ENCODE data around the gene AP1AR. TPM values are rescaled to one million over a fixed set of nuclear protein-coding genes. Genes with fewer than 3 reads are reported as not detected.
"Not testable (repeated sequence)": the region's sequence is repeated elsewhere in the genome, so short reads cannot be mapped to it uniquely, and the experiment has no call there.

The AP1AR gene
- total RNA-seq, 1 experiment from 2014 or later = 16.2 TPM

DNA sequence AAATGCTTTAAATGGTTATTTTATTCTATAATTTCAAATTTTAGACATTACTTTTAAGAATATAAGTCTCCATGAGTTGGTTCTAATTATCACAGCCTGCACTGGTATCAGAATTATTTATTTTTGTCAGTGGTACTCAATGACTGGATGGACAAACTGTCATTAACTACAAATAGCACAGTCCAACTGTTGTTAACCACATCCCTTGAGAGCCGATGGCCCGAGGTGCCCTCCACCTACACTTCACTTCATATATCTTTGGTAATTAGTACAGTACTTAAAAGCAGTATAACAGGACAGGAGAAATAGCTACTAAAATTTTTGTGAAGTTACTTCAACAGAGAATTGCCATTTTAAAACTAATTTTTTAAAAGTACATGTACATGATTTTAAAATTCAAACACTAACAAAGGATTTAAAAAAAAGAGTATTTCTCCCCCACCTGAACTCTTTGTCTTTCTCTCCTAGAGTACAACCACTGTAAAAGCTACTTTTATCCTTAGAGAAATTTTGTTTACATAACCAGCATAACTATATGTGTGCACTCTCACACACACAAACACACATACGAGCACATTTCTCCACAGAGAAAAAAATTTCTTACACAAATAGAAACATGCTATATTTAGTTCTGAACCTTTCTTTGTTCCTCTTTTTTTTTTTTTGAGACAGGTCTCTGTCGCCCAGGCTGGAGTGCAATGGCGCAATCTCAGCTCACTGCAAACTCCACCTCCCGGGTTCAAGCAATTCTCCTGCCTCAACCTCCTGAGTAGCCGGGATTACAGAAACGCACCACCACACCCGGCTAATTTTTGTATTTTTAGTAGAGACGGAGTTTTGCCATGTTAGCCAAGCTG, 47.7 kb downstream of the AP1AR start:
- DNase-seq (ENCODE audit: low read depth) = no peak

DNA sequence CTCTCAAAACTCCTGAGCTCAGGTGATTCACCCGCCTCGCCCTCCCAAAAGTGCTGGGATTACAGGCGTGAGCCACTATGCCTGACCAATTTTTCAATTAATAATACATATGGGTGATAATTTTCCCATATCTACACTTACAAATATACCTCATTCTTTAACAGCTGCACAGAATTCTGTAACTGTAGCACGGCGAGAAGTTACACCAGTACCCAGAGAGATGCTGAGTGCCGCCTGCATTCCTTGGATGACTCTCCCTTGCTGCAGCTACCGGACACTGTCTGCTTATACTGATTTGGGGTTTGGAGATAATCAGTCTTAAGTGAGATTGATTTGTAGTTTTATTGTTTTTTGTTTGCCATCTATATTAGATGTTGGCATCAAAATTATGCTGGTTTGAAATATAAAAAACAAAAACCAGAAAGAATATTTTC, 48.3 kb downstream of the AP1AR start:
- no peak for DNase-seq (ENCODE audit: low read depth)

DNA sequence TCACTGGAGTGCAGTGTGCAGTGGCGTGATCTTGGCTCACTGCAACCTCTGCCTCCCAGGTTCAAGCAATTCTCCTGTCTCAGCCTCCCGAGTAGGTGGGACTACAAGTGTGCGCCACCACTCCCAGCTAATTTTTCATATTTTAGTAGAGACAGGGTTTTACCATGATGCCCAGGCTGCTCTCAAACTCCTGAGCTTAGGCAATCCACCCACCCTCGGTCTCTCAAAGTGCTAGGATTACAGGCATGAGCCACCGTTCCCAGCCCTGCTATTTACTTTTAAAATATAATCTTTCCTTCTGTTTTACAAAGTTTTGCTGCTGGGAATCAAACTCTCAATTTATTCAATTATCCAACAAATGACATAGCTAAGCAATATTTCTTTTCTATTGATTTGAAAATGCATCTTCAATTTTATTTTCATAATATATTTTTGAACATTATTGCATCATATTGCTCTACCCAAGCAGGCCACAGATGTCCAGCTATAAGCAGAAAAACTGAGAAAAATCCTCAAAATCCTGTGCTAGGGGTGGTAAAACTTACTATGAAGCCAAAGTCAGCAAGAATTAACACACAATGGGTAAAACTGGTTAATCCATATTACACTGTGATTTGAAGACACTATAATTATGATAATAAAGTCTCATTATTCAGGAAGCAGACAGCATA, 48.9 kb downstream of the AP1AR start:
- DNase-seq (ENCODE audit: low read depth) = no peak

DNA sequence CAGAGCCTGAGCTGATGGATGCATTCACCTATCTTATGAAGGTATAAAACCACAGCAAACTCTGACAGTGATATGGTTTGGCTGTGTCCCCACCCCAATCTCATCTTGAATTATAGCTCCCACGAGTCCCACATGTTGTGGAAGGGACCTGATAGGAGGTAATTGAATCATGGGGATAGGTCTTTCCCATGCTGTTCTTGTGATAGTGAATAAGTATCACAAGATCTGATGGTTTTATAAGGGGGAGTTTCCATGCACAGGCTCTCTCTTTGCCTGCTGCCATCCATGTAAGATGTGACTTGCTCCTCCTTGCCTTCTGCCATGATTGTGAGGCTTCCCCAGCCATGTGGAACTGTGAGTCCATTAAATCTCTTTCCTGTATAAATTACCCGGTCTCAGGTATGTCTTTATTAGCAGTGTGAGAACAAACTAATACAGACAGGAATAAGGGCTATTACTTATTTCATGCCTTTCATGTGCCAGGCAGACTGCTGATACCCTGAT, 50.4 kb downstream of the AP1AR start:
- not testable (repeated sequence) for DNase-seq (ENCODE audit: low read depth)

DNA sequence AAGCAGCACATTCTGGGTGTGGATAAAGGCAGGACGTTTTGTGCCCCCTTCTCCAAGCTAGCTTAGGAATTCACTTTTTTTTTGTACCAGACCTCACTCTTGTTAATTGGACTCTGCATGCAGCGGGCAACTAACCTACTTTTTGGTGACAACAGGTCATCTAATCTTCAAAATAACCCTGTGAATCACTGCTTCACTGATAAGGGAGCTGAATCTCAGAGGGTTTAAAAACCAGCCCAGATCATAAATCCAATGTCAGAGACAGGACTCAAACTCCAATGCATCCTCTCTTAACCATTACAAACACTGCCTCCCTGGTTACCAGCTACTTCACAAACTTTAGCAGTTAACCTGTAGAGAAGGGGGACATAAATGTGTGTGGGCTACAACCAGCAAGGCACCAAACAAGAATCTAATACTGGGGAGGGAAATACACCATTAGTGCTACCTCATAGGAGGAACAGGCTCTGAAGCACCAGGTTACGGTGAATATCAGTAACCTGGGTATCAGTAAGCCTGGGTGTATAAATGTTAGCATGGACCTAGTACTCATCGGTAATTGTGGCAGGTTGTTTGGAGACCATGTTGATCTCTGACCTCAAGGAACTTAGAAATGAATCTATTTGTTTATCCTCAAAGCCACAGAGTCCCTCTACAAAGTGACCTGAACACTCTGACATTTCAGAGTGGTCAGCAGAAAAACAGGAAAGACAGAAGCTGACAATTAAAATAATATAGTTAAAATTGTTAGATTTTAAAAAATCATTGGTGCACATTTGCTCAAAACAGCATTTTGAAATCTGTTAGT, 51.5 kb downstream of the AP1AR start:
- DNase-seq (ENCODE audit: low read depth) = no peak

DNA sequence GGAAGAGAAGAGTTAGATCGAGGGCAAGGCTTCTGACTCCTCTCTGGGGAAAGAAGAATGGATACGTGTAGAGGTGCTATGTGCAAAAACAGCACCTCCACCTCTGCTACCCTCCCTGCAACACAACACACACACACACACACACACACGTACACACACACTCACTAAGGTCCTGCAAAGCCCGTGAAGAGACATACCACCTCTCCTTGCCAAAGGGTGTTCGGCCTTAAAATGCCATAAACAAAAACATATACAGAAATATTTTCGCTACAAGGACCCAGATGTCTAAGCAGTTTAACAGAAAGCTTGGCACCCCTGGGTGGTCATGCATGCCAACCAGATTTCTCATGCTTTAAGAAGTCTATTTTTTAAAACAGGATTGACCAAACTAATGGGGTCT, 52.6 kb downstream of the AP1AR start:
- DNase-seq (ENCODE audit: low read depth) = peak; percentile 7

DNA sequence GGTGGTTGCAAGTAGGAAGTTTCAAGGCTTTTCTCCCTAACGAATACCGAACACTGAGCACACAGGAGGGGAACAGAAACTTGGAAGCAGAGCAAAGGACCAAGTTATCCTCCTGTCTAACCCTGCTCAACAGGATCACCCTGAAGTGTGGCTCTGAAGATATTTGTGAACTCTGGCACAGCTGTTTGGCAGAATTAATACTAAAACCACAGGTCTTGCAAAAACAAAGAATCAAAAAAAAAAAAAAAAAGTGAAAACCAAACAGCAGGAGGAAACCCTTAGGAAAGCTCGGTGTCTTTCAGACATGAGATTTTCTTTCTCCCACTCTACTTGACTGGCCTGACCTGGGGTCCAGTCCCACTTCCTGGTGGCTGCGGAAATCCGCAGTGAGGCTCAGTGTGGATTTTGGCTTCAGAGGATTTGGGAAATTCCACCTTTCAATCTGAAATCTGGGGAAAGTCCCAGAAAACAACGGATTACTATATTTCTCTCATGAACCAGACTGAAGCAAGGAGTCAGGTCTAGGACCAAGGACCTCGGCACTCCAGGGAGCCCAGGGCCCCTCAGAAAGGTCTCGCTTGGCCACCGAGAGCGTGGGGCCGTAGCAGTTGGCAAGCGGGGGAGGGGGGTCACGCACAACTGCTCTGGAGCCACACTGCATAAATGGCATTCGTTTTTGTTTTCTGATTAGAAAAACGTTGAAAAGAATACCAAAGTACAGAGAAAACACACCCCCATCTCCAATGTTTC, 53.2 kb downstream of the AP1AR start:
- peak; percentile 23 for DNase-seq (ENCODE audit: low read depth)

DNA sequence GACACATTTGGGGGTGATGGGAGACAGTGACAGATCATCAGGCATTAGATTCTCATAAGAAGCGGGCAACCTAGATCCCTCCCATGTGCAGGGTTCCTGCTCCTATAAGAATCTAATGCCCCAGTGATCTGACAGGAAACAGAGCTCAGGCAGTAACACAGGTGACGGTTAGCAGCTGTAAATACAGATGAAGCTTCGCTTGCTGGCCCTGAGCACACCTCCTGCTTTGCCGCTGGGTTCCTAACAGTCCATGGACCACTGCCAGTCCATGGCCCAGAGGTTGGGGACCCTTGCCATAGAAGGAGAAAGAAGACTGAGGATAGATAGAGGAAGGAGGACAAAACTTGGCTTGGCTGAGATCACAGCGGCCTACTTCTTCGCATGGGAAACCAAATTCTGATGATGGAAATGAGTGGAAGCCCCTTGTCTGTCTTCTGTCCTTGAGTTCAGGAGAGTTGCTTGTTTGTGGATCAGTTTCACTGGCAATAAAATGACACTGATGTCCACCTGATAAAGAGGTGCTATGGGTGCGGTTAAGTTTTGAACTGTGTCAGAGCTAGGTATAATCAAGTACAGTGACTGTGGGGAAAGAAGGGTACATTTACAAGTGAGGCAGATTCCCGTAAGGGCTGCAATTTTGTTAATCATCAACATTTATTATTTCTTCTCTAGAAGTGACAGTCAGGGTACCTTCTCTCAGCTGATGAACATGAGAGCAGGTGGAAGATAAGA, 55.8 kb downstream of the AP1AR start:
- DNase-seq (ENCODE audit: low read depth) = no peak

DNA sequence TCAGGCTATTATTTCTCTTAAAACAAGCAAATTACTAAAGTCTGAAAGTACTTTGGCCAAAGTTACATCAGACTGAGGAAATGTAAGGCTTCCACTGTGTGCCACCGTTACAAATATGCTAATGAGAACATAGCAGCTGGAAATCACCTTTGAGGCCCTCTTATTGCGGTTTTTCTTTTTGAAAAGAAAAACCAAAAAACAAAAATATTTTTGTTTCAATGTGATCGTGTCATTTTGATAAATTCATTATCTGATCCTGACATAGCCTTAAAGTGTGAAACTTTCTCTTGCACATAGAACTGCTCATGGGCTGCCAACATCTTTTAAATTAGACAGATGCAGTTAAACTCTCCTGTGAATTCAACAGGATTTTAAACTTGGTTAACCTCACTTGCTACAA, 56.9 kb downstream of the AP1AR start:
- no peak for DNase-seq (ENCODE audit: low read depth)

DNA sequence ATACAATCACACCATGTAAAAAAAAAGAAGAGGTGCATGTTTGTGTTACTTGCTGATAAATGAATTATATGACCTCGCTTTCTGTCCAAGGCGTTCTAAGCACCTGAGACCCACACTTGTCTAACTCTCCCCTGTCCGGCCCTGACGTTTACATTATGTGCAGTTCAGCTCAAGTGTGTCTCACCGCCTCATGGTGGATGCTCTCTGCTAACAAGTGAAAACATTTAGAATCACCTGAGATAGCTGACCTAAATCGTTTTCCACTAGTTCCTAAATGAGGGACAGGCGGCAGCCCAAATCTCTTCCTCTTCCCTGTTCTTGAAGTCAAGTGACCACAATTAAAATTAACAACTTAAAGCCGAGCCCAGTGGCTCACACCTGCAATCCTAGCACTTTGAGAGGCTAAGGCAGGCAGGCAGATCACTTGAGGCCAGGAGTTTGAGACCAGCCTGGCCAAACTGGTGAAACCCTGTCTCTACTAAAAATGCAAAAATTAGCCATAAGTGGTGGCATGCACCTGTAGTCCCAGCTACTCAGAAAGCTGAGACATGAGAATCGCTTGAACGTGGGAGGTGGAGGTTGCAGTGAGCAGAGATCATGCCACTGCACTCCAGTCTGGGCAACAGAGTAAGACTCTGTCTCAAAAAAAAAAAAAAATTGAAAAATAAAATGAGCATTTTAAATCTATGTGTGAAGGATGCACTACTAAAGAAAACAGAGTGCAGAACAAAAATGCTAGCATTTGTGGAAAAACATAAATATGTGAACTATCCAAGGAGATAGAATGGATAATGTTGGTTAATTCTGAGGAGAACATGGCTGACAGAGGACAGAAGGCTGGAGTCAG, 58.0 kb downstream of the AP1AR start:
- DNase-seq (ENCODE audit: low read depth) = no peak

DNA sequence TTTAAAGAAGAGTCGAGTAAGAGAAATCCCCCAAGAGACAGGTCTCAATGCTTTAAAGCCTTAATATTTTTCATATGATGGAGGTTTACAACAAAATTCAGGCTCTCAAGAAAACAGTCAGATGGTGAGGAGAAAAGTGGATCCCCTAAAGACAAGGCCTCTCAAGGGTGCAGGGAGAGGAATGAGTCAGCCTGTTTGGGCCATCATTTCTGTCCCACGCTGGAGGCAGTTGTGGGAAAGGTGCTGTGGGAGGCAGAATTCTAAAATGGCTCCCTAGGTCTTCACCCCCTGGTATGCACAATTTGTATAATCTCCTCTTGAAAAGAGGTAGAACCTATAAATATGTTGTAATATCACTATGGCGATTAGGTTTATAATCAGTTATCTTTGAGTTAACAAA, 58.8 kb downstream of the AP1AR start:
- no peak for DNase-seq (ENCODE audit: low read depth)

DNA sequence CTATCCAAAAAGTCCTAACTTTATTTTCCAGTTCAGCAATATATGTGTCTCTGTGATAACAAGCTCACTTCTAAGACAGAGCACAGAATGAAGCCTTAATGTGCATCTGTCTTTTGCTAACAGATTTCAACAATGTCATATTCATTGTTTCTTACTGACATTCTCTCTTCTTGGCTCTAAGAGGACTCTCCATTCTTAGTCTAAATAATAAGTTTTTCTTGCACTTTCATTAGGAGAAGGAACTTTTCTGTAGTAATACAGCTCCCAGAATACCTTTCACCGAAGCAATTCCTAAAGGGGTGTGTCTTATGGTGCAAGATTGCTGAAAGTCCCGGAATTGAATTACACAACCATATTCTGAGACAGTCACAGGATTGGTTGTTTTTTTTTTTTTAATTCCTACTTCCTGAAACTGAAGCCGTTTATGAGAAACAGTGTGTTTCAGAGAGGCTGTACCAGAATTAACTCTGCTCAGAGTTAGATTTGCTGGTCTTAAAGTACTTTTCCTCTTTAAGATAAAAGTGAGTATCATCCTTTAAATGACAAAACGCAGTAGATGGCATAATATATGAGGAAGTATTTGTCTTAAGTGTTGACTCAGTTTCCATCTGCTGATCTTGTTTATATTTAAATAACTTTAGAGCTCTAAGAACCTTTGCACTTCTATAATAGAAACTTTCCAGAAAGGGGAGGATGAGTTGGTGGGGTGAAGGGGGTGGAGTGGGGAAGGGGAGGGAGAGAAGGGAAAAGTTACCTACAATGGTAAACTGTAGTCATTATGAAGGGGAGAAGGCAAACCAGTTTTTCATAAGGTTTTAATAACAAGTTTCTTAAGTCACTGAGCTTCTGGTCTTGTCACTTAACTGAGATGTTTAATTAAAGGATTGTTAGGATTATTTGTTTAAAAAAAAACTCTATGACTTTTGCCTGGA, 65.6 kb downstream of the AP1AR start, which contains the start of gene ALPK1:
ALPK1 (plus strand) TSS at position 421 of the 932 bp plus-strand sequence.
- DNase-seq (ENCODE audit: low read depth) = peak; percentile 86

DNA sequence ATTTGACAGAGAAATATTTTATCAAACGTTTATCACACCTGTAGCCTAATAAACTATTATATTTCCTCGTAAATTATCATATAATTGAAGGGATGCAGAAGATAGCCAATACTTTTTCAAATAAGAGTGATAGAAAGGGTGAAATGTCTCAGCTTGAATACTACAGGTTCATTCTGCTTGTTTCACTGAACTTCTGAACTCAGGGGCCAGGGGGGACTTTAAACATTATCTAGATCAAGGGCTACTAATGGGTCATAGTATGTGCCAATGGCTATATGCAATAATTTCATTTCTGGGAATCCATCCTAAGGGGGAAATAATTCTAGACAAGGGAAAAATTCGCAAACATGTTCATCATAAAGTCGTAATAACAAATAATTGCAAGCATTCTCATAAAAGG, 68.1 kb downstream of the AP1AR start:
- no peak for DNase-seq (ENCODE audit: low read depth)

DNA sequence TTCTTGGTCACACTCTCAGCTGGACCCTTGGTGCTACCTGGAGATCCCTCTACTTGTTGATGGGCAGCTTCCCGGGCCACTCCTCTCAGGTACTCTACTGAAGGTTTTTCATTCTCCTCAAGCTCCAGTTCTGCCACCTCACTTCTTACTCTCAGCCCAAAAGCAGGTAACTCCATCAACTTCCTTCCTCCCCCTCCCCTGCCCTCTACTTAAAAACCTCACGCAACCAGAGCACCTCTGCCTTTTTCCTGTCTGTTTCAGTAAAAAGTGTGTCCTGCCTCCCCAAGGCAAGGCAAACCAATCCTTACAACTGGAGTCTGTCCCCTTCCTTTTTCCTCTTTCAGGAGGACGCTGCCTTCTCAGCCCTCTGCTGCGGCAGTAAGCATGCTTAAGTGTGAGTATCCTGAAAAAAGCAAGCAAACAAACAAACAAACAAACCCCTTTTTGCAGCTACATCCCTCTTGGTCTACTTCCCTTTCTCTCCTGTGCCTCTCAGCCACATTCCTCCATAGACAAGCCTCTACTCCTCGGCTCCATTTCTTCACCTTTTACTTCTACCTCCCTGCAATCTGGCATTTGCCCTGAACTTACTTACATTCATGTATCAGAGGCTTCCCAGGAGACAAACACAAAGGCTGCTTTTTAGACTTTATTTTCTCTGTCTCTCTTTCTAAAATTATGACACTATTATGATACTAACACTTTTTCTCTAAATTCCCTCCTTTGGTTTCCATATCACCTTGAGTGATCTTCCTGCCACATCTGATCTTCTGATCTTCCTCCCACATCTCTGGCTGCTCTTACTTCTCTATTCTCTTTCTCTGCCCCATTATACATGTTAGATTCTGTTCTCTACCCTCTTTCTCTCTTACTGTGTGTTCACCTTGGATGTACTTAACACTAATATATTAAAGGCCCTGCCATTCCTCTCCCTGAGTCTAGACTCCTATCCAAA, 71.0 kb downstream of the AP1AR start:
- DNase-seq (ENCODE audit: low read depth) = no peak

DNA sequence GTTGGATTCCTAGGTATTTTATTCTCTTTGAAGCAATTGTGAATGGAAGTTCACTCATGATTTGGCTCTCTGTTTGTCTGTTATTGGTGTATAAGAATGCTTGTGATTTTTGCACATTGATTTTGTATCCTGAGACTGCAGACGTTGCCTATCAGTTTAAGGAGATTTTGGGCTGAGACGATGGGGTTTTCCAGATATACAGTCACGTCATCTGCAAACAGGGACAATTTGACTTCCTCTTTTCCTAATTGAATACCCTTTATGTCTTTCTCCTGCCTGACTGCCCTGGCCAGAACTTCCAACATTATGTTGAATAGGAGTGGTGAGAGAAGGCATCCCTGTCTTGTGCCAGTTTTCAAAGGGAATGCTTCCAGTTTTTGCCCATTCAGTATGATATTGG, 73.9 kb downstream of the AP1AR start:
- not testable (repeated sequence) for DNase-seq (ENCODE audit: low read depth)

DNA sequence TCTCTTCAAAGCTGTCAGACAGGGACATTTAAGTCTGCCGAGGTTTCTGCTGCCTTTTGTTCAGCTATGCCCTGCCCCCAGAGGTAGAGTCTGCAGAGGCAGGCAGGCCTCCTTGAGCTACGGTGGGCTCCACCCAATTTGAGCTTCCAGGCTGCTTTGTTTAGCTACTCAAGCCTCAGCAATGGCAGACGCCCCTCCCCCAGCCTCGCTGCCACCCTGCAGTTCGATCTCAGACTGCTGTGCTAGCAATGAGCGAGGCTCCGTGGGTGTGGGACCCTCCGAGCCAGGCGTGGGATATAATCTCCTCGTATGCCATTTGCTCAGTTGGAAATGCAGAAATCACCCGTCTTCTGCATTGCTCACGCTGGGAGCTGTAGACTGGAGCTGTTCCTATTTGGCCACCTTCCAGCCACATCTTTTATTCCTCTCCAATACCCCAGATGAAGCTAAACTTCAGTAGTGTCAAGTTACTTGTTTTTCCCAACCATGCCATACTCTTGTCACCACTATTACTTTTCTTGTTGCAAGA, 77.7 kb downstream of the AP1AR start:
- DNase-seq (ENCODE audit: low read depth) = not testable (repeated sequence)

DNA sequence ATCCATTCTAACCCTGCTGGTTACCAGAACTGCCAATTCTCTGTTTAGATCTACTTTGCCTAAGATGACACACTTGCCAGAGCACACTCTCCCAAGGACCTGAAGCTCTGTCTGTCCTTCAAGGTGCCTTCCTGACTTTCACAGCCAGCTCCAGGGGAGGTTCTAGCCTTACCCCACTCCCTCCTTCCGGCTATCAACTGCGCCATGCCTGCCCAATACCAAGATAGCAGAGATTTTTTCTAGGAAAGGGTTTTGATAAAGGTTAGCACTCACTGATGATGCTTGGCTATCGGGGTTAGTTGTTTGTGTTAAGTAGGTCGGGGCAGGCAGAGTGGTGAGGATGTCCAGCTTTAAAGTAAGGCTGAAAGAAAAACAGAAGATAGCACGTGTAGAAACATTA, 79.9 kb downstream of the AP1AR start:
- no peak for DNase-seq (ENCODE audit: low read depth)
